ENCODE results near the gene RNU5D-1.
"Not testable (repeated sequence)": the region's sequence is repeated elsewhere in the genome, so short reads cannot be mapped to it uniquely, and the experiment has no call there.

RNU5D-1 gene

DNA sequence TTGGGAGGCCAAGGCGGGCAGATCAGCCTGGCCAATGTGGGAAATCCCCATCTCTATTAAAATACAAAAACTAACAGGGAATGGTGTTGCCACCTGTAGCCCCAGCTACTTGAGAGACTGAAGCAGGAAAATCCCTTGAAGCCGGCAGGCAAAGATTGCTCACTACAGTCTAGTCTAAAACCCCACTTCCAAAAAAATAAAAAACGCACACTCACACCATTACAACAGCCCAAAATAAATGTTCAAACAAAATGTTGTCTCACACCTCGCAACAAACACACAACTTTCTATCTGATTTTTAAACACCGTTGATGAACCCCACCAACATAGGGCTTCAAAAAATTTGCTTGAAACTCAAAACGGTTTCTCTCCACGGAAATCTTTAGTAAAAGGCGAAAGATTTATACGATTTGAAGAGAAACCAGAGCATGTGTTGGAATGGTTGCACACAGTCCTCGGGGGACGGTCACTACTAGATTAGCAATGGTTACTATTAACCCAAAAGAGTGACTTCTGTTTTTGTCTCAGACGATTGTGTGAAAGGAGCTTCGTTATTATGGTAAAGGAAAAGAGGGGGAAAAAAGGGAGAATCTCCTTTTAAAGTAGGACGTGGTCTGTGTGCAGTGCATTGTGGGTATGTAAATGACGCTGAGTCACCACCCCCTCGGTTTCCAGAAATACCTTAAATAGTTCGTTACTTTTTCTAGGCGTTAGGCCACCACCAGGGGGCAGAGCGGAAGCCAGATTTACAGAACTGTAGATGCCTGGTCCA lies at the start of gene RNU5D-1:
Gene RNU5D-1, minus strand, starts transcription at position 430 of the 772 bp plus-strand sequence.
- peak; percentile 72 to 94 for DNase-seq

DNA sequence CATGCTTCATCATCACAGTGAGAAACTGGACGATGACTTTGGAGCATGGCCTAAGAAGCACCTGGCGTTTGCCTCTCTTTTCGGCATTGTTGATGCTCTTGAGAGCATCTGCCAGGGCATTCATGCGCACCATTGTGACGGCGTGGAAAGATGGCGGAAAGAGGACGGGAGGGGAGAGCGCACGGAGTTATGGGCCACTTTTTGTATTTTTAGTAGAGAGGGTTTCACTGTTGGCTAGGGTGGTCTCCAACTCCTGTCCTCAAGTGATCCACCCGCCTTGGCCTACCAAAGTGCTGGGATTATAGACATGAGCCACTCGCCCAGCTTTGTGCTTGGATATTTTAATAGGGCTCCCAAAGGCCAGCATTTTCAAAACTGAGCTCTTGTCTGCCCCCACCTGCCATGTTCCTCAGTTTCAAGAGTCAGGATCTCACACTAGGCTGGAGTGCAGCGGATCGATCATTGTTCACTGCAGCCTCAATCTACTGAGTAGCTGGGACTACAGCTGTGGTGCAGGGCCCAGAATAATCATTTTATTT lies 49.7 kb upstream of the RNU5D-1 start:
- DNase-seq: no peak

DNA sequence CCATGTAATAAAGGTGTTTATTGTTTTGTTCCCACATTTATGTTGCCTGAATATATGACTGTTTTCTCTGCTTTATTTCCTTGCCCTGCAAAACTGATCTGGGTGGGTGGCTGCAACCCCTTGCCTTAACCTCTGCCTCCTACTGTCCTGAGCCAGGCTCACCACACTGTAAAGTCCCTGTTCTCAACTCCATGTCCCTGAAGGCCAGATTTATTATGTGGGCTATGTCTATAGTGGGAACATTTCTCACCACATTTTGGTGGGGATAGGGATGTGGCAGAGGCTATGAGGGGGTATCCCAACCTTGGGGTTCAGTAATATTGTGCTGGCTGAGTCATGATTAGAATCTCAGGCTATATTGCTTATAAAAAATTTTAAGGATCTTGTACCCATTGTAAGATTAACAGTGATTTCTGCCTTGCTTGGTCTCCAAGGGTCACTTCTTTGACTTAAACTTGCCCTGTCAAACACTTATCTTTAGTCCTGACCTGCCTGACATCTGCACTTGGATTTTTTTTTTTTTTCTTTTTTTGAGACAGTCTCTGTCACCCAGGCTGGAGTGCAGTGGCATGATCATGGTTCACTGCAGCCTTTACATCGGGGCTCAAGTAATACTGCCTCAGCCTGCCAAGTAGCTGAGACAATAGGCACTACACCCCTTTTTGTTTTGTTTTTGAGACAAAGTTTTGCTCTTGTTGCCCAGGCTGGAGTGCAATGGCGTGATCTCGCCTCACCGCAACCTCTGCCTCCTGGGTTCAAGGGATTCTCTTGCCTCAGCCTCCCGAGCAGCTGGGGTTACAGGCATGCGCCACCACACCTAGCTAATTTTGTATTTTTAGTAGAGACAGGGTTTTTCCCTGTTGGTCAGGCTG lies 48.0 kb upstream of the RNU5D-1 start:
- DNase-seq: no peak

DNA sequence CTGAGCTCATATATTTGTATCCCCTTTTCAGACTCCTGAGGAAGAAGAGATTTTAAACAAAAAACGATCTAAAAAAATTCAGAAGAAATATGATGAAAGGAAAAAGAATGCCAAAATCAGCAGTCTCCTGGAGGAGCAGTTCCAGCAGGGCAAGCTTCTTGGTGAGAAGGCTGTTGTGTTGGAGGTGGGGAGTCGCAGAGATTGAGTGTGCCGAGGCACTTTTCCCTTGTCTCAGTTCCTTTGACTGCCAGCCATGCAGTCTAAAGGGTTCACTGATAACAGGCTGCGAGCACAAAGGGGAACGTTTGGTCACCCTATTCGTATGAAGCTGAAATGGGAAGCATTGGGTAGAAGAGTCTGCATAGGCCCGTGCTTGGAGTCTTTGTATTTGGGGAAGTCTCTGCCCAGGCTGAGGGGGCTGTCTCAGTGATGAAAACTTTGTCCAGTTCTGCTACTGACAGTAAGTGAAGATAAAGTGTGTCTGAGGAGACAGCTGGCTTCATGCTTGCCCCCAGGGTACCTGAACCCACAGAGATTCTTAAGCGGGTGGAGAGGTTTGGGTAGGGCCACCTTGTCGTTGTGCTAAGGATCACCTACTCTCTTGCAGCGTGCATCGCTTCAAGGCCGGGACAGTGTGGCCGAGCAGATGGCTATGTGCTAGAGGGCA lies 47.1 kb upstream of the RNU5D-1 start:
- DNase-seq: no peak

DNA sequence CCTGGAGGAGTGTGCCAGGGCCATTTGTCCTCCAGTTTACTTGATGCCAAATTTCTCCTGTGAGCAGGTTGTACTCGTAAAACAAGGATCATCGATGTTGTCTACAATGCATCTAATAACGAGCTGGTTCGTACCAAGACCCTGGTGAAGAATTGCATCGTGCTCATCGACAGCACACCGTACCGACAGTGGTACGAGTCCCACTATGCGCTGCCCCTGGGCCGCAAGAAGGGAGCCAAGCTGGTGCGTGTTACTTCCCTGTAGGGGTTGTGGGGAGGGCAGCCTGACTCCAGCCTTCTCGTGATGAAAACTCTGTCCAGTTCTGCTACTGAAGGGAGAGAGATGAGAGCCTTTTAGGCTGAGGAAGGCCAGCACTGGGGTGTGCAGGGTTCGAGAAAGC lies 46.6 kb upstream of the RNU5D-1 start:
- DNase-seq: no peak

DNA sequence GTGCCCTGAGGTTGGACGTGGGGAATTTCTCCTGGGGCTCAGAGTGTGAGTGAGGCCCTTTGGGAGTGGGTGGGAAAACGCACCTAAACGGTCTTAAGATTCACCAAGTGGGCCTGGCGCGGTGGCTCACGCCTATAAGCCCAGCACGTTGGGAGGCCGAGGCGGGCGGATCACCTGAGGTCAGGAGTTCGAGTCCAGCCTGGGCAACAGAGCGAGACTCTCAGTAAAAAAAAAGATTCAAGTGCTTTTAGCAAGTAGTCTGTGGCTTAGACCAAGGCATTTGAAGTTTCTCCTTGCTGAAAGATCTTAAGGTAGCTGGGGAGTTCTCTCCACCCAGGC lies 45.7 kb upstream of the RNU5D-1 start:
- DNase-seq: no peak

DNA sequence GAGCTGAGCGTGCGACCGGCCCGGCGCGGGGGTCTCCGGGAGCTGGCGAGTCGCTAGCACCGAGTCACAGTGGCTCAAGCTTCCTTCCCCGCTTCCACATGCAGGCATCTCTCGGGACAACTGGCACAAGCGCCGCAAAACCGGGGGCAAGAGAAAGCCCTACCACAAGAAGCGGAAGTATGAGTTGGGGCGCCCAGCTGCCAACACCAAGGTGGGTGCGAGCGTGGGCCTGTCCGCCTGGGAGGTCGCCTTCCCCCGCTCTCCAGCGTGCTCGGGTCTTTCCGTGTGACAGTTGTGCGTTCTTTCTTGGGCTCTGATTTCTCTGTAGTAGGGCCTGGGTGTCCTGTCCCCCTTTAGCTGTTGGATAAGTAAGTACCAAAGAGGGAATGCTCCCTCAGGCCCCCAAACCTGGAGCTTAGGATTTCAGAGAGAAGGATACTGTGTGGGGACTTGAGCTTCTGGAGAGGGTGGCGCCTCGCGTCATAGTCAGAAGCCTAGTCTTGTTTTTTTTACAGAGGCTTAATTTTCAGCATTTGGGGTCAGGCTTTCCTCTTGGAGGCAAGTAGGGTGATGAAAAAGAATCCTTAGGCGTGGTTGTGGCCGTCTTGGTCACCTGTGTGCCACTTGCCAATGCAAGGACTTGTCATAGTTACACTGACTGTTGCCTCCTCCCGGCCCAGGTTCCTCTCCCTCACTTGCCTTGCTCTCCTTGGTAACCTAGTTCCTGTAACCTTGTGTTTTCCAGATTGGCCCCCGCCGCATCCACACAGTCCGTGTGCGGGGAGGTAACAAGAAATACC lies 45.2 kb upstream of the RNU5D-1 start:
- DNase-seq: peak in 1 of 2 donors; percentile 3

DNA sequence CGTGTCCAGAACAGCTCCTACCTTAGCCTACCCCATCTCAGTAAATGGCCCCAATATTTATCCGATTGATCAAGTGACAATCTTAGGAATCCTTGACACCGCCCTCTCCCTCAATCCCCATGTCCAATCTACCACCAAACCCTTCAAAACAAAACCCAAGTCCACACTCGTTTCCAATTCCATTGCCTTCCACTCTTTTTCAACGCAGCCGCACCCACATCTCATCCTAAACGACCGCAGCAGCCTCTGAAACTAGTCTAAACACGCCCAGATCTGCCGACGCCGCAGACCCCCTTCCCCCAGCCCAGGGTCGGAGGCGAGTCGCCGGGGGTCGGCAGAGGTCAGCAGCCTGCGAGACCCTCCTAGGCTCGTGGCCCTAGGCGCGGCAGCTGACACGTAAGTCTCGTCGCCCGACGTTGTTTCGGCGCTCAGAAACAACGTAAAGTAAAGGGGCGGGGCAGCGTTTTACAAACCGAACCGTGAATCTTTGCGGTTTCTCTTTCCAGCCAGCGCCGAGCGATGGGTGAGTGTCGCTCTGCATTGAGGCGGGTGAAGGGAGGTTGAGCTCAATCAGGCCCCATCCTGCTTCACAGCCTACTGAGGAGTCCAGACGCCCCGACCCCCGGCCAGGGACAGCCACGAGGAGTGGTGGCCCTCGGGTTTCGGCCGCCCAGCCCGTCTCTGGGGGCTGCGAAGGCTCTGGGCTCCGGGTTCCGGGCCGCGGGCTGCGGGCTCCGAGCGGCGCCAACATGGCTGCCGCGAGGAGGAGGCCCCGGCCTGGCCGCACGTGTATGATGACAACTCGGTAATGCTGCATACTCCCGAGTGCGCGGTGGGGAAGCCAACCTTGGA lies 44.3 kb upstream of the RNU5D-1 start, which contains the start of gene RPS8:
Gene RPS8, plus strand, starts transcription at position 463 of the 852 bp plus-strand sequence. Its CDS starts 57 bp downstream, at position 520.
- DNase-seq: peak; percentile 69 to 94

DNA sequence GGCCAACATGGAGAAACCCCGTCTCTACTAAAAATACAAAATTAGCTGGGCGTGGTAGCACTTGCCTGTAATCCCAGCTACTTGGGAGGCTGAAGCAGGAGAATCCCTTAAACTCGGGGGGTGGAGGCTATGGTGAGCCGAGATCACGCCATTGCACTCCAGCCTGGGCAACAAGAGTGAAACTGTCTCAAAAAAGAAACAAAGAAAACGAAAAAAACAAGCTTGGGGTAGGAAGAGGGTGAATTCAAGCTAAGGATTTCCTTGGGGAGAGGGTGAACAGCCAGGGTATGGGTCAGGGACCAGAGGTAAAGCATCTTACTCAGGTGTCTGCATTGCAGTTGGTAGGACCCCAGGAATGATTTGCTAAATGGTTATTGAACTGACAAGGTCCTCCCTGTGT lies 35.5 kb upstream of the RNU5D-1 start:
- DNase-seq: not testable (repeated sequence)

DNA sequence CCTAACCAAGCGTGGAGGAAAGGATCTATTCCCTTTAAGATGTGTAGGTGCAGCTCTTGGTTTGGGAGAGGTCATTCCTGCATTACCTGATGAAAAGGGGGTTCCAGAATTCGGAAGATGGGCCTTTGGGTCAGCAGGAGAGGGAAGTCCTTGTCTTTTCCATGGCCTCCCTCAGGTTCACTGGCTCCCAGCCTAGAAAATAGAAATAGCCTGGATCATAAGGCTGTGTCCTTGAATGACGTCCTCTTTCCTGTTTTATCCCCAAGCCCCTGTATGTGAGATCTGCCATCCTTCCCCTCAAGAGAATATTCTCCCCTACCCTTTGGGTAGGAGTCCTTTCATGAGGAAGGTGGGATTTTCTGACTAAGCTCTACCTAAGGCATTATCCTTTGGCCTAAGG lies 29.9 kb upstream of the RNU5D-1 start:
- no peak for DNase-seq

DNA sequence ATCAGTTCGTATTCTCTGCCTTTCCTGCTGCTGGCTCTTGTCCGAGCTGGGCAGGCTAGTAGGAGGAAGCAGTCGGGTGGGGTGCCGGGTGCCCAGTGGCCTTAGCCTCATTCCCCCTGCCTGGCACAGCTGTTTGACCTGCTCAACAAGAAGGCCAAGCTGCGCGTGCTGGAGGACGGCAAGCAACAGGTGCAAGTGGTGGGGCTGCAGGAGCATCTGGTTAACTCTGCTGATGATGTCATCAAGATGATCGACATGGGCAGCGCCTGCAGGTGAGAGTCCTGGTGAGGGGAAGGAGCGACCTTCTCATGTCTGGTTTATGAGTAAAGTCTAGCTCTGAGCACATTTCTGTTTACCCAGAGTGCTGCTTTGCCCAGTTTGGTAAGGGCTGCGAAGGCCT lies 28.1 kb upstream of the RNU5D-1 start:
- no peak for DNase-seq

DNA sequence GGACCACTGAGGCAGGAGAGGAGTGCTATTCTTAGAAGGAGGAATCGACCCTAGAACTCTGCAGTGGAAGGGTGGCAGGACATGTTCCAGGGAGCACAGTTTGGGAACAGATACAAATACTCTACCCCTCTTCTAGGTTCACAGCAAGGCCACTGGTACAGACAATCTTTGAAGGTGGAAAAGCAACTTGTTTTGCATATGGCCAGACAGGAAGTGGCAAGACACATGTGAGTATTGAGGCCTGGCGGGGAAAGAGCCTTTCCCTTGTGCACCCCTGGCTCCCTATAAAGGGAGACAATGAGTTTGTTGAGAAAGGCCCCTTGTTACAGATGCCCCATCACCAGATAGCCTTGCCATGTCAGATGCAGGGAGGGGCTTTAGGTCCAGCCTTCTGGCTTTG lies 26.4 kb upstream of the RNU5D-1 start:
- DNase-seq: no peak

DNA sequence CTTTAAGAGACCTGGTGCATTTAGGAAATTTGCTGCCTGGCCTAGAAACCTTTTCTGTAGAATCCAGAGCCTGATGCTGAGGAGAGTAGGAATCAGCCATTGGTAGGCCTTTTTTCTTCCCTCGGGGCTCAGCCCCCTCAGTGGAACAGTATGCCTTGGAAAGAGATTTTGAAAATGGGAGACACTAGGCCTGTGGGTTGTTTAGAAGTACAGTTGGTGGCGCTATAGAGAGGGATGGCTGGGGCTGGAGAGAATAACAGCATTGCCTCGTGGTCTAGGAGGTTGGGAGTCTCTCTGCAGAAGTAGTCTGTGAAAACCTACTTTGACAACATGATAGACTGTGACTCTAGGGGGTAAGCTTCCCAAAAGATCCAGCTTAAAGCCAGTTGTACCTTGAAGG lies 16.9 kb upstream of the RNU5D-1 start:
- no peak for DNase-seq

DNA sequence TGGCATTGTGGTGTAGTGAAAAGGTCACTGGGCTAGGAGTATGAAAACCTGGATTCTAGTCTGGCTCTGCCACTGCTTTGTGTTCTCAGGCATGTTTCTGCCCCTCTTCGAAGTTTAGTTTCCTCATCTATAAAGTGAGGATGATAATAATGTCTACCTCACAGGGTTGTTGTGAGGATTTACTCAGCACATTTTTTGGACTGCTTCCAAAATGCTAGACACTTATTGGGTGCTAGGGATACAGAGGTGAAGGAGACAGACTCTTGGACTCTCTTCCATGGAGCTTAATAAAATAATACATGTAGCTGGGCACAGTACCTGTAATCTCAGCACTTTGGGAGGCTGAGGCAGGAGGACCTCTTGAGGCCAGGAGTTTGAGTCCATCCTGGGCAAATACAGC lies 12.2 kb upstream of the RNU5D-1 start:
- no peak for DNase-seq

DNA sequence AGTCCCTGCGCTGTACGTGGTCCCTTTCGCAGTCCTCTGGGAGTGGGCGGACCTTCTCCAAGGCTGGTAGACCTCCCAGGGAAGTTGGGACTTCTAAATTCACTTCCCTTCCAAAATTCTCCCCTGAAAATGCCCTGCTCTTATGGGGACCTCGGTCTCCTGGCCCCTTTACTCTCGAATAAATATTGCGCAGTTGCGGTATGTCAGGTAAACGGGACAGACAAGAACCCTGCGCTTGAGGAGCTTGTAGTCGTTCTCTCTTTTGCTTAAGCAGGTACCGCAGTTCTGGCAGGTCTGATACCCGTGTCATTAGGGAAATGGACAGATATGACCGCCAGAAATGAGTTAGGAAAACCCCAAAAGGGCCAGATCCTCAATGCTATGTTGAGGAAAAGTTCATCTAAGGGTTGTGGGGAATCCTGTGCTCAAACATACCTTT lies 9.2 kb upstream of the RNU5D-1 start:
- DNase-seq: no peak

DNA sequence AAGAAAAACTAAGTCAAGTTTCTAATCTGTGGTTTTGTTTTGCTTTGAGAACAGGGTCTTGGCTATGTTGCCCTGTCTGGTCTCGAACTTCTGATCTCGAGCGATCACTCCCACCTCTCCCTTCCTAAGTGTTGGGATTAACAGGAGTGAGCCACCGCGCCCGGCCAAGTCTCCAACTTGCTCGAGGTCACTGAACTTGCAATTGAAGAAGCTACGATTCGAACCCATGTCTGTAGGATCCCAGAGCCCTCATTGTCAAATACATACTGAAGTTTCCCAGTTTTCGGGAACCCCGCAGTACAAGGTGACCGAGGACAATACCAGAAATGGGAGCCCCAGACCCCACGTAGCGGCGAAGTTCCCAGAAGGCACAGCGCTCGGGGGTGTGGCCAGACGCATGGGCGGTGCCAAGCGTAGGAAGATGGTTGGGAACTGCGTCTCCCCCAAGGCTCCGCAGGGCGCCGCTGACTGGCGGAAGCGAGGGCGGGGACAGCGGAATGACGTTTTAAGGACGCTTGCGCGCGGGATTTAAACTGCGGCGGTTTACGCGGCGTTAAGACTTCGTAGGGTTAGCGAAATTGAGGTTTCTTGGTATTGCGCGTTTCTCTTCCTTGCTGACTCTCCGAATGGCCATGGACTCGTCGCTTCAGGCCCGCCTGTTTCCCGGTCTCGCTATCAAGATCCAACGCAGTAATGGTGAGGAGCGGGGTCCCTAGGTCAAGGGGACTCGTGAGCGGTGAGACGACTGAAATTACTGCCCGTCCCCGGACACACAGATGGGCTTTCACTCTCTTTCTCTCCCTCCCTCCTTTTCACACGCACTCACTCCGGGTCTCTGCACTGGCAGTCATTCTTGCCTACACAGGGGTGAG lies 8.6 kb upstream of the RNU5D-1 start, which contains the start of gene KIF2C:
Gene KIF2C, plus strand, starts transcription at position 531 of the 872 bp plus-strand sequence. Its CDS starts 96 bp downstream, at position 627.
- peak; percentile 78 to 96 for DNase-seq

DNA sequence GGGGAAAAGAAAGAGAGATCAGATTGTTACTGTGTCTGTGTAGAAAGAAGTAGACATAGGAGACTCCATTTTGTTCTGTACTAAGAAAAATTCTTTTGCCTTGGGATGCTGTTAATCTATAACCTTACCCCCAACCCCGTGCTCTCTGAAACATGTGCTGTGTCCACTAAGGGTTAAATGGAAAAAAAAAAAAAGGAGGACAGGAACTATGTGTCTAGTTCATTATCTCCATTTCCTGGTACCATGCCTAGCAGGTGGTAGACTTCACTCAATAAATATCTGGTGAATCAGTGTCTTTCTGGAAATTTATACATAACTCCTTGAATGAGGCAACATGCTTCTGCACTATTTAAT lies 8.0 kb upstream of the RNU5D-1 start:
- not testable (repeated sequence) for DNase-seq

DNA sequence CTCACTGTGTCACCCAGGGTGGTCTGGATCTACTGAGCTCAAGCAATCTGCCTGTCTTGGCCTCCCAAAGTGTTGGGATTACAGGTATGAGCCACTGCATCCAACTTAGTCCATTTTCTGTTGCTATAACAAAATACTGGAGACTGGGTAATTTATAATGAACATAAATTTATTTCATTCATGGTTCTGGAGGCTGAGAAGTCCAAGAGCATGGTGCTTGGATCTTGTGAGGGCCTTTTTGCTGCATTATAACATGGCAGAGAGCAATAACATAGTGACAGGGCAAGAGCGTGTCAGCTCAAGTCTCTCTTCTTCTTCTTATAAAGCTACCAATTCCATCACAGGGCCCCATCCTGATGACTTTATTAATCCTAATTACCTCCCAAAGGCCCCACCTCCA lies 5.0 kb upstream of the RNU5D-1 start:
- DNase-seq: no peak

DNA sequence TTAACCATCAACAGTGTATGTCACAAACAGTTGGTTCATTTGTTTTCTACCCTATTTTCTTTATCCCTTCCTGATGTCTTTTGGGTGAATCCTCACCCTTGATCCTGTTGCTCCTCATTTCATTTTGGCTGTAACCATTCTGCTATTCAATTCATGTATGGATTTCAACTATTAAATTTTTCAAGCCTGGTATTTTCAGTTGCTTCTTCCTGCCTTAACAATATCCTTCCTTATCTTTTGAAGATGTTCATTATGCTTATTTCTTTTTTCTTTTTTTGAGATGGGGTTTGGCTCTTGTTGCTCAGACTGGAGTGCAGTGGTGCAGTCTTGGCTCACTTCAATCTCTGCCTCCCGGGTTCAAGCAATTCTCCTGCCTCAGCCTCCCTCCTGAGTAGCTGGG lies 2.8 kb upstream of the RNU5D-1 start:
- DNase-seq: no peak

DNA sequence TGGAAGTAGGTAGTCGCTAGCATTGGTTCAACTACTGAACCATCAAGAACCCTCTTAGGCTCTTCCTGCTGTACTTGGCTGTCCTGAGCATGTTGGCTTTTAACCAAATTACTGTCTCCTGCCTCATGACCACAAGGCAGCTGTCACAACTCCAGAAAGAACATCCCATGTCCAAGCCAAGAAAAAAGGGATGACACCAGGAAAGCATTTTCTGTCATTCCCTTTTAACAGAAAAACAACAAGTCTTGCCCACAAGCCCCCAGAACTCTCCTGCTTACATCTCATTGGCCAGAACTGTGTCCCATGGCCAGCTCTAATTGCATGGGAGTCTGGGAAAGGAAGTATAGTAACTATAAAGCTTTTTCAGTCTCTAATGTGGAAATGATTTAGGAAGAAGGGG lies 2.4 kb upstream of the RNU5D-1 start:
- no peak for DNase-seq
